GM18868 (cell line): ENCODE data around the gene SLC35A5.
A peak's percentile ranks its signal among the peaks of the same experiment; 100 is the strongest.
"Not testable (repeated sequence)": the region's sequence is repeated elsewhere in the genome, so short reads cannot be mapped to it uniquely, and the experiment has no call there.

Experiments
- ATAC-seq: cut with Tn5 transposase; IDR thresholded peaks from one replicate; pipeline ENCODE4 v1.9.1; 2021; ENCODE audit warnings: mild to moderate bottlenecking, moderate library complexity; ENCODE audit not compliant: unreplicated experiment

The SLC35A5 gene

GRCh38 chr3:112561734-112562529, at the start of gene SLC35A5, which contains the start of gene ATG3:
SLC35A5 (plus strand) TSS chr3:112562045; CDS start chr3:112563404, 1,359 bp downstream.
ATG3 (minus strand) TSS chr3:112561962; CDS start chr3:112561528, 434 bp downstream.
- ATAC-seq = peak; percentile 75

- no peak for ATAC-seq
These were observed 49.5 kb upstream of the SLC35A5 start for GRCh38 chr3:112512320-112512719.

GRCh38 chr3:112514527-112515128, 47.2 kb upstream of the SLC35A5 start:
- ATAC-seq = peak; percentile 96

GRCh38 chr3:112518970-112519369, 42.9 kb upstream of the SLC35A5 start:
- peak; percentile 25 for ATAC-seq

DNA sequence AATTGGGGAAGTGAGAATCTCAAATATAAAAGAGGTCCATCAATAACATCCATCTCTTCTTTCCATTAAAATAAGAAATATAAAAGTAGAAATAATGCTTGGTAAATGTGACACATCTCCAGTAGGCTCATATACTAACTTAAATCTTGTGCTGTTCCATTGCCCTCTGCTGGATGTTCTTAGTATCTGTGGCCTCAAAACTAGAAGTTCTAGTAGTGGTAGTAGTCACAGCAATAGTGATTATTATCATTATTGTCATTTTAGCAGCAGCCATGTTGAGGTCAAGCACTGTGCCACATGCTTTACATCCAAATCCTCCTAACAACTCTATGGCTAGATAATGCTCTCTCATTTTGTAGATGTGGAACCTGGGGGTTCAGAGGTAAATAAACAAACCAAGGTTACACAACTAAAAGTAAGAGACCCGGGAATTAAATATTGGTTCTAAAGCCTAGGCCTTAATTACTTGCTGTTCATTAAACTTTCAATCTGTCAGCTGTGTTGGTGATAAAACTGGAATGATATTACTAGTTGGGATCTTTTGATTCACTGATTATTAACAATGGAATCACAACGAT, 42.3 kb upstream of the SLC35A5 start:
- ATAC-seq = peak; percentile 65

GRCh38 chr3:112524127-112524526, 37.7 kb upstream of the SLC35A5 start:
- ATAC-seq = not testable (repeated sequence)

- ATAC-seq = no peak
These were observed 31.3 kb upstream of the SLC35A5 start for GRCh38 chr3:112530573-112530972.

DNA sequence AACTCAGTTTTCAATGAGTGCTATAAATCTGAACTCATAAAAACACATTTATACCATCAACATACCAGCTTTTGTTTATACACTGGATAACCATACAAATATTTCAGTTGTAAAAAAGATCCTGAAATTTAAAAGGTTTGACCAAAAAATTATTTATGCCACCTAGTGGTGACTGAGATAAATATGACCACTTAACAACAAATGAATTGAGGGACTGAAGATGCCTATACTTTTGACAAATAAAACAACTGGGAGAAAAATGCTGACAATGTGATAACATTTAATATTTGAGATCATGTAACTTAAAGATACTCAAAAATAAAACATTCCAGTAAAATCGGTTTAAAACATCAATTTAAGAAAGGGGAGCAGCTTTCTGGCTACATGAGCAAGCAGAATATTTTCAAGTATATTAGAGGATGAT, 30.5 kb upstream of the SLC35A5 start:
- ATAC-seq = no peak

DNA sequence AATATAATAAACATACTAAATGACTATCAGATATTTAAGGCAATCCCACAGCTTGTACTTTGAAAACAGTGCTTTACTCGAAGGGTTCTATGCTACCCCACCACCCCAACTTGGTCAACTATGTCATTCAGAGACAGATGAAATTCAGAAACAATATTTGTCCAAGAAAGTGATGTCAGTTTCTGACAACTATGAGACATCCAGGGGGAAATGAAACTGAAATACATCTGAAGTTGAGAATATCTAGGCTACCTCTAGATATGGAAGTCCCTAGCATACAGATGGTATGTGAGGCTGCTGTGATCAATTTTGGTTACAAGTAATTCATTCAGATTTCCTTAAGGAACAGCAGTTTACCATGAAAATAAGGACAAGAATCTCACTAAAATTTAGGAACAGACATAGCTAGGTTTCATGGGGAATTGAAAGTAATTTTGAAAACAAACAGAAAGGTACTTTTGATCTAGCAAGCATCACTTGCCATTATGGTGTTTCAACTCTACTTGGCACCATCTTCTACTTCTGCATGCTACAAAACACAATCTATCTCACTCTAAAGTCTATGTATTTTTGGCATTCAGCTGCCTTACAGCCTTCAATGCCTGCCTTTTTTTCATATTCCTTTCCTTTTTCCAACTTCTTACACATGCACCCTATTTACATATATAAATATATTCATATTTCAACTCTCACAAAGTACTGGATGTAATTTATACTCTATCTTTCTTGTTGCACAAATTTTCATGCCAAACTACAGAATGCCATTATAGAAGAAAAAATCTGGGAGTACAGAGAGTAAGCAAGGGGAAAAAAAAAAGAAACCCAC, 21.8 kb upstream of the SLC35A5 start:
- peak; percentile 96 for ATAC-seq

DNA sequence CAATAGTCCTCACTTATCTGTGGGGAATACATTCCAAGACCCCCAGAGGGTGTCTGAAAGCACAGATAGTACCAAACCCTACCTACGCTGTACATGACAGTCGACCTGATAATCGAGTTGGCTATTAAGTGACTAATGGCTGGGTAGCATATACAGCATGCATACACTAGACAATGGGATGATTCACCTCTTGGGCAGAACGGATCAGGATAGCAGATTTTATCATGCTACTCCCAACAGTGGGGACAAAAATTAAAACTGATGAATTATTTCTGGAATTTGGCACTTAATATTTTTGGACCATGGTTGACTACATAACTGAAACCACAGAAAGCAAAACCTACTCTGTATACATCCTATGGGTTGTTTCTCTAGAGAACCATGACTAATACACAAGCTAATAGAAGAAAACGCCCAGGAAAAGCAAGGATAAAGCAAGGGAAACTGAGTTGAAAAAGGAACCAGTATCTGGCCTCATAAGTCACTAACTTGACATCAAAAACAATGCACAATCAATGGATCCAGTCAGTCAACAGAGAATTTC, 15.6 kb upstream of the SLC35A5 start:
- no peak for ATAC-seq

GRCh38 chr3:112550859-112551258, 11.0 kb upstream of the SLC35A5 start:
- ATAC-seq = no peak

DNA sequence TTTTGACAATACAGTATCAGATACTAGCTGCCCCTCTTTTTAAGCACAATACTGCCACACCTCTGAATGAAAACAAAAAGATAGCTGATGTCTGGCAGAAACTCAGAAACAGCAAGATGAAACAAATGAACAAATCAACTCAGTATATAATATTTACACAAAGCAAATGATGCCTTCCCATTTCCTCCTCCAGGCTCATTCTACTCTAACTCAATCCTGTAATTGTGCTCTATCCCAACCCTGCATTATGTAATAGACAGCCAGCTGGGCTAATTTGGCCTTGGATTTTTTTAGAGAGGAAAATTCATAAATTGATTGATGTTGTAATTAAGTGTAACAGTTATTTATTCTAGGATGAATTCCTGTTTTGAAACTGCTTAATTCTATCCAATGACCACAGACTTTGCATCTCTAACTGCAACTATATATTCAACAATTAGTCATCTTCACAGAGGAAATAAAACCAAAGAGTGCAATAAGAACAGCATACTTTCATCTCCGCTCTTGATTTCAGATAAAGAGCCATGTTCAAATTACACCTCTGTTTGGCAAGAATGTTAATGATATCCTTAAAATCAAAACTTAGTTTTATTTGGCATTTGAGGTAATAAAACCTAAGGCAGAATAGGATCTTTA, 6.2 kb upstream of the SLC35A5 start:
- no peak for ATAC-seq

- no peak for ATAC-seq
These were observed 3.9 kb upstream of the SLC35A5 start for GRCh38 chr3:112557976-112558375.

GRCh38 chr3:112560307-112560706, 1.5 kb upstream of the SLC35A5 start:
- no peak for ATAC-seq

- ATAC-seq = peak; percentile 25
These were observed 943 bp upstream of the SLC35A5 start for GRCh38 chr3:112560721-112561483.

DNA sequence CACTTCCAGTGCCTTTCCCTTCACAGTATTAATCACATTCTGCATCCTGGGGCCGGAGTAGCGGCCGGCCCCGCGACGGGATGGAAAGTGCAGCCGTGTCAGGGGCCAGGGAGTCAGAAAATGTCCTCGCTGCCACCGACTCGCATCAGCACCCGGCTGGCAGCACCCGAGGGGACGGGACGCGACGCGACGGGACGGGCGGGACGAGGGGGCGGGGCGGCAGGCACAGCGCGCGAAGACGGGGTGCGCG, 436 bp upstream of the SLC35A5 start:
- peak; percentile 43 for ATAC-seq

GRCh38 chr3:112564247-112564939, 2.5 kb downstream of the SLC35A5 start:
- not testable (repeated sequence) for ATAC-seq

DNA sequence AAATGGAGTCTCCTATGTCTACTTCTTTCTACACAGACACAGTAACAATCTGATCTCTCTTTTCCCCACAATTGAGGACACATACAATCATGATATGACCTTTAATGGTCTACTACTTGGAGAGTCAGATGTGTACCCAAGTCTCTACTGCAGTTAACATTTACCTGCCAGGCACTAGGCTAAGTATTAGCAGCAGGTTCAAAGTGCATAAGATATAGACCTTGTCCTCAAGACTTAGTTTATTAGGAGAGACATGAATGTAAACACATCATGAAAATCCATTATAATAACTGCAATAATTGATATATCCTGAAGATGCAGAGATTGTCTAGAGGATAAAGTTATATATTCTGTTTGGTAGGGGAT, 3.1 kb downstream of the SLC35A5 start:
- no peak for ATAC-seq

GRCh38 chr3:112568642-112569041, 6.8 kb downstream of the SLC35A5 start:
- ATAC-seq = no peak
